Caco-2 (cell line): Measurements from ENCODE around the gene IFITM5. TPM values are rescaled to one million over a fixed set of nuclear protein-coding genes. Genes with fewer than 3 reads are reported as not detected.
"Not testable (repeated sequence)": the region's sequence is repeated elsewhere in the genome, so short reads cannot be mapped to it uniquely, and the experiment has no call there.

Experiments used
- BruUV-seq: library from RNA; stranded (reverse); fragments of 400-500 nt; replicated peaks from 2 replicates; lab custom pipeline; 2021; lab: Mats Ljungman, UMichigan
- CTCF ChIA-PET: fragments of 300-600 bp; sonication (Branson Sonifier 250); formaldehyde crosslinking; loops from one replicate; lab custom pipeline; 2022; ENCODE audit warnings: antibody characterized with exemption; lab: Charles Lee
- POLR2A ChIA-PET: fragments of 300-600 bp; sonication (Branson Sonifier 250); formaldehyde crosslinking; loops from one replicate; lab custom pipeline; 2022; ENCODE audit warnings: antibody characterized with exemption; lab: Charles Lee
- DNase-seq, 2 experiments: peaks; one replicate each; pipeline versions ENCODE4 v3.0.0 to v3.0.0-alpha.2; 2020 to 2022
- H3K27me3 ChIP-seq: replicated peaks from 2 replicates; pipeline ENCODE4 v1.6.0; 2011; ENCODE audit warnings: low read length; ENCODE audit not compliant: control insufficient read depth, insufficient read depth
- H3K36me3 ChIP-seq: 2 replicates; pipeline ENCODE4 v1.5.1; 2011; ENCODE audit warnings: low read length; ENCODE audit not compliant: control insufficient read depth, insufficient read depth
- H3K4me1 ChIP-seq: fragments of 250-450 bp; sonication (Bioruptor Pico); 2 replicates; pipeline ENCODE4 v1.5.1; 2020; ENCODE audit warnings: mild to moderate bottlenecking
- H3K4me3 ChIP-seq: 2 replicates; pipeline ENCODE4 v1.5.1; 2011; ENCODE audit warnings: low read depth, mild to moderate bottlenecking, control low read depth, low read length
- H3K9me3 ChIP-seq: fragments of 250-450 bp; sonication (Bioruptor Pico); 2 replicates; pipeline ENCODE4 v1.5.1; 2020; ENCODE audit warnings: mild to moderate bottlenecking, moderate library complexity
- H3K27ac Mint-ChIP-seq: one replicate; pipeline ENCODE4 v1.8.0; 2022; ENCODE audit warnings: mixed read lengths; ENCODE audit not compliant: unreplicated experiment
- H3K27me3 Mint-ChIP-seq: one replicate; pipeline ENCODE4 v1.8.0; 2022; ENCODE audit warnings: mixed read lengths; ENCODE audit not compliant: insufficient read depth, unreplicated experiment
- H3K36me3 Mint-ChIP-seq: one replicate; pipeline ENCODE4 v1.8.0; 2022; ENCODE audit warnings: mild to moderate bottlenecking, mixed read lengths; ENCODE audit not compliant: insufficient read depth, unreplicated experiment
- H3K4me1 Mint-ChIP-seq: one replicate; pipeline ENCODE4 v1.8.0; 2022; ENCODE audit warnings: low read depth, mixed read lengths; ENCODE audit not compliant: unreplicated experiment
- H3K4me3 Mint-ChIP-seq: one replicate; pipeline ENCODE4 v1.8.0; 2022; ENCODE audit warnings: mild to moderate bottlenecking, moderate library complexity, mixed read lengths; ENCODE audit not compliant: unreplicated experiment
- H3K9me3 Mint-ChIP-seq: one replicate; pipeline ENCODE4 v1.8.0; 2022; ENCODE audit warnings: mixed read lengths; ENCODE audit not compliant: unreplicated experiment
- CTCF ChIP-seq, 2 experiments: fragments of 200-600 bp in 1 of 2; IDR thresholded peaks; 1 replicate in 1 of 2; 2 replicates in 1 of 2; pipeline versions ENCODE4 v1.5.1 to v1.8.0; 2011 to 2022; ENCODE audit warnings: antibody characterized with exemption in 1 of 2, control low read depth in 1 of 2, inconsistent platforms in 1 of 2, low read depth in 1 of 2, low read length in 1 of 2, mild to moderate bottlenecking in 1 of 2, moderate library complexity in 1 of 2; ENCODE audit not compliant: insufficient read depth in 1 of 2, severe bottlenecking in 1 of 2, unreplicated experiment in 1 of 2
- intact Hi-C: fragments of 100-400 bp; cut with micrococcal nuclease; formaldehyde crosslinking; loops from one replicate; pipeline ENCODE4 v1.10.0; 2022; ENCODE audit not compliant: unreplicated experiment
- total RNA-seq: library from RNA; stranded (reverse); gene quantifications from 2 replicates; pipeline ENCODE4 v1.2.3, GENCODE V29; 2022

IFITM5 gene
- total RNA-seq, 1 experiment from 2014 or later, result not detected

- intact Hi-C loops, result no loop called here
- H3K9me3 ChIP-seq, result peaks cover 10% of the 10 kb centered on the region; the same call in 1 of the 2 replicates
- no peak overlapping the region for H3K4me3 ChIP-seq
- Mint-ChIP-seq H3K4me3 (peak overlapping the region; percentile 34), H3K4me1 (peaks cover 23% of the 10 kb centered on the region), H3K36me3 (peaks cover 14% of the 10 kb centered on the region), H3K27ac (peak overlapping the region; percentile 82), H3K27me3 (no peaks in the 10 kb centered on the region), H3K9me3 (no peaks in the 10 kb centered on the region)
- no peaks in the 10 kb centered on the region for H3K36me3 ChIP-seq
- H3K27me3 ChIP-seq, result no peaks in the 10 kb centered on the region
- DNase-seq, result no peak
- ChIA-PET POLR2A (interaction anchor here (1.0 kb wide), 1 partner anchor 26 kb away, joined by 3 read pairs; no protein-coding TSS in a partner anchor), CTCF (interaction anchor here (1.0 kb wide), 1 partner anchor 17 kb away, joined by 3 read pairs; no protein-coding TSS in a partner anchor)
- H3K4me1 ChIP-seq, result peaks cover 19% of the 10 kb centered on the region
- BruUV-seq, result TSS peak; percentile 65
- TF ChIP-seq CTCF (IDR thresholded peaks at IDR 0.05; ENCODE audit: insufficient read depth in 1 of 2, low read depth in 1 of 2, low read length in 1 of 2, severe bottlenecking in 1 of 2, unreplicated experiment in 1 of 2), result no peak
Observed at GRCh38 chr11:329886-330253, 30.5 kb upstream of the IFITM5 start.

- CTCF ChIA-PET, result interaction anchor here (0.6 to 1.0 kb wide), 3 partner anchors 15 to 216 kb away, joined by 3 to 6 read pairs (median 3); no protein-coding TSS in a partner anchor
Observed at GRCh38 chr11:328516-329100, 29.3 kb upstream of the IFITM5 start.

GRCh38 chr11:328012-328411, 28.7 kb upstream of the IFITM5 start:
- Histone ChIP-seq H3K4me1 (peaks cover 15% of the 10 kb centered on the region; the same call in 1 of the 2 replicates), H3K4me3 (no peak overlapping the region), H3K9me3 (peaks cover 7% of the 10 kb centered on the region; the same call in 1 of the 2 replicates), H3K27me3 (no peaks in the 10 kb centered on the region), H3K36me3 (no peaks in the 10 kb centered on the region)
- TF ChIP-seq CTCF (IDR thresholded peaks at IDR 0.05; ENCODE audit: insufficient read depth in 1 of 2, low read depth in 1 of 2, low read length in 1 of 2, severe bottlenecking in 1 of 2, unreplicated experiment in 1 of 2), result no peak
- no TSS peak for BruUV-seq
- ChIA-PET POLR2A (no interaction called here), CTCF (interaction anchor here (0.6 kb wide), 1 partner anchor 217 kb away, joined by 3 read pairs; no protein-coding TSS in a partner anchor)
- intact Hi-C loops, result no loop called here
- H3K27me3 Mint-ChIP-seq, result no peaks in the 10 kb centered on the region
- H3K27ac Mint-ChIP-seq, result no peak overlapping the region
- DNase-seq, result no peak
- H3K4me3 Mint-ChIP-seq, result no peak overlapping the region
- no peaks in the 10 kb centered on the region for H3K9me3 Mint-ChIP-seq
- peaks cover 10% of the 10 kb centered on the region for H3K4me1 Mint-ChIP-seq
- peaks cover 14% of the 10 kb centered on the region for H3K36me3 Mint-ChIP-seq

More at GRCh38 chr11:328516-329100, 29.3 kb upstream of the IFITM5 start:
- H3K27ac Mint-ChIP-seq, result peak overlapping the region; percentile 82
- H3K27me3 Mint-ChIP-seq, DNase-seq, intact Hi-C loops, H3K4me3 ChIP-seq, H3K27me3 ChIP-seq, H3K4me3 Mint-ChIP-seq, H3K9me3 Mint-ChIP-seq, POLR2A ChIA-PET, H3K36me3 ChIP-seq: not testable (repeated sequence)
- peaks cover 15% of the 10 kb centered on the region; the same call in 1 of the 2 replicates for H3K4me1 ChIP-seq
- BruUV-seq, result TSS peak; percentile 83
- peaks cover 13% of the 10 kb centered on the region for H3K4me1 Mint-ChIP-seq
- H3K36me3 Mint-ChIP-seq, result peaks cover 14% of the 10 kb centered on the region
- H3K9me3 ChIP-seq, result peaks cover 10% of the 10 kb centered on the region; the same call in 1 of the 2 replicates
